CD4-positive, alpha-beta T cell (primary cell): ENCODE data around the gene DNAH11. TPM values are rescaled to one million over a fixed set of nuclear protein-coding genes. Genes with fewer than 3 reads are reported as not detected.
A peak's percentile ranks its signal among the peaks of the same experiment; 100 is the strongest.

Experiments
- ATAC-seq: fragments of 200-7000 bp; cut with Tn5 transposase; one replicate; pipeline ENCODE4 v1.10.0; 2022; ENCODE audit warnings: mild to moderate bottlenecking; ENCODE audit not compliant: poor library complexity
- CTCF ChIA-PET: fragments of 350-600 bp; sonication (Branson Sonifier 250); formaldehyde crosslinking; loops from one replicate; lab custom pipeline; 2021; ENCODE audit warnings: antibody characterized with exemption, inconsistent platforms; lab: Charles Lee
- POLR2A ChIA-PET: fragments of 350-600 bp; sonication (Branson Sonifier 250); formaldehyde crosslinking; loops from one replicate; lab custom pipeline; 2021; ENCODE audit warnings: antibody characterized with exemption, inconsistent platforms; lab: Charles Lee
- DNase-seq, 14 experiments: peaks; one replicate each; pipeline ENCODE4 v3.0.0-alpha.2; 2013 to 2020; ENCODE audit warnings: mixed read lengths in 2 of 14
- H3K27ac ChIP-seq, 2 donors: one replicate each; pipeline versions ENCODE4 v1.5.1 to v1.7.0; 2013; ENCODE audit warnings: low read length in 2 of 2, low read depth in 1 of 2, mild to moderate bottlenecking in 1 of 2
- H3K27me3 ChIP-seq, 2 experiments: 1 replicate in 1 of 2; 2 replicates in 1 of 2; pipeline versions ENCODE4 v1.6.1 to v1.7.0; 2013; ENCODE audit warnings: low read length in 2 of 2, control low read depth in 1 of 2, mild to moderate bottlenecking in 1 of 2, moderate library complexity in 1 of 2; ENCODE audit not compliant: insufficient read depth in 2 of 2, control insufficient read depth in 1 of 2
- H3K36me3 ChIP-seq: one replicate; pipeline ENCODE4 v1.6.1; 2013; ENCODE audit warnings: low read length, control low read depth; ENCODE audit not compliant: insufficient read depth
- H3K4me1 ChIP-seq: one replicate; pipeline ENCODE4 v1.6.1; 2013; ENCODE audit warnings: low read length, control low read depth; ENCODE audit not compliant: insufficient read depth
- H3K4me3 ChIP-seq: one replicate; pipeline ENCODE4 v1.5.1; 2013; ENCODE audit warnings: mild to moderate bottlenecking, low read length, moderate library complexity
- H3K9me3 ChIP-seq, 2 experiments: 1 replicate in 1 of 2; 2 replicates in 1 of 2; pipeline versions ENCODE4 v1.6.1 to v1.7.0; 2013; ENCODE audit warnings: low read length in 2 of 2, mild to moderate bottlenecking in 2 of 2, control low read depth in 1 of 2, moderate library complexity in 1 of 2; ENCODE audit not compliant: control insufficient read depth in 1 of 2, insufficient read depth in 1 of 2
- H3K27ac Mint-ChIP-seq: one replicate; pipeline ENCODE4 v1.8.0; 2020; ENCODE audit warnings: mixed read lengths
- H3K27me3 Mint-ChIP-seq: one replicate; pipeline ENCODE4 v1.8.0; 2021; ENCODE audit warnings: mixed read lengths
- H3K36me3 Mint-ChIP-seq: one replicate; pipeline ENCODE4 v1.8.0; 2021; ENCODE audit warnings: low read depth, mixed read lengths
- H3K4me1 Mint-ChIP-seq: one replicate; pipeline ENCODE4 v1.8.0; 2021; ENCODE audit warnings: low read depth, mixed read lengths
- H3K4me3 Mint-ChIP-seq: one replicate; pipeline ENCODE4 v1.8.0; 2020; ENCODE audit warnings: mild to moderate bottlenecking, mixed read lengths
- H3K9me3 Mint-ChIP-seq: one replicate; pipeline ENCODE4 v1.8.0; 2020; ENCODE audit warnings: mixed read lengths
- CTCF ChIP-seq: fragments of 200-600 bp; IDR thresholded peaks from one replicate; pipeline ENCODE4 v1.8.0; 2022; ENCODE audit warnings: antibody characterized with exemption, mild to moderate bottlenecking
- intact Hi-C, 2 experiments: fragments of 100-400 bp; cut with DNase I in 1 of 2; cut with micrococcal nuclease in 1 of 2; formaldehyde crosslinking; loops; one replicate each; pipeline versions ENCODE4 v1.15.1 to v1.9.0; 2023 to 2025; cut with DNase I, micrococcal nuclease
- total RNA-seq, 174 experiments: library from RNA in 2 of 174; stranded (reverse) in 2 of 174; gene quantifications; one replicate each; pipeline ENCODE4 v1.2.3 and lab custom pipeline; 2021 to 2026

The DNAH11 gene
- total RNA-seq, 2 experiments from 2014 or later = 0.11 TPM; not detected in 1

GRCh38 chr7:21939136-21939857 is 396.5 kb downstream of the DNAH11 start:
- Mint-ChIP-seq H3K36me3 (peaks cover 11% of the 10 kb centered on the region), H3K9me3 (no peaks in the 10 kb centered on the region), H3K27ac (no peak overlapping the region), H3K27me3 (no peaks in the 10 kb centered on the region), H3K4me1 (peaks cover 54% of the 10 kb centered on the region), H3K4me3 (no peak overlapping the region)
- intact Hi-C loops = no loop called here
- DNase-seq (no peak), ATAC-seq (no peak)
- H3K4me1 ChIP-seq = peaks cover 14% of the 10 kb centered on the region
- H3K4me3 ChIP-seq = no peak overlapping the region
- H3K36me3 ChIP-seq = no peaks in the 10 kb centered on the region
- H3K27me3 ChIP-seq = no peaks in the 10 kb centered on the region
- ChIA-PET POLR2A (no interaction called here), CTCF (no interaction called here)
- H3K9me3 ChIP-seq = no peaks in the 10 kb centered on the region
- no peak for TF ChIP-seq CTCF
- H3K27ac ChIP-seq = no peak overlapping the region

- Mint-ChIP-seq H3K27me3 (no peaks in the 10 kb centered on the region), H3K9me3 (no peaks in the 10 kb centered on the region), H3K4me3 (no peak overlapping the region), H3K4me1 (peaks cover 54% of the 10 kb centered on the region), H3K27ac (no peak overlapping the region), H3K36me3 (peaks cover 15% of the 10 kb centered on the region)
- TF ChIP-seq CTCF = no peak
- DNase-seq = no peak
- Histone ChIP-seq H3K27ac (no peak overlapping the region), H3K9me3 (no peaks in the 10 kb centered on the region), H3K4me1 (peaks cover 18% of the 10 kb centered on the region), H3K4me3 (no peak overlapping the region), H3K36me3 (no peaks in the 10 kb centered on the region), H3K27me3 (no peaks in the 10 kb centered on the region)
- CTCF ChIA-PET = no interaction called here
- intact Hi-C loops = no loop called here
- POLR2A ChIA-PET = no interaction called here
- ATAC-seq = no peak
Observed at GRCh38 chr7:21939858-21940372, 397.1 kb downstream of the DNAH11 start.

- H3K9me3 ChIP-seq = no peaks in the 10 kb centered on the region
- no peak overlapping the region for H3K27ac ChIP-seq
- ATAC-seq (no peak), DNase-seq (peak in 3 of 14 experiments; percentile 5 to 11 (median 9))
- H3K27me3 Mint-ChIP-seq = no peaks in the 10 kb centered on the region
- TF ChIP-seq CTCF = no peak
- peaks cover 24% of the 10 kb centered on the region for H3K4me1 ChIP-seq
- peaks cover 9% of the 10 kb centered on the region for H3K36me3 Mint-ChIP-seq
- peaks cover 57% of the 10 kb centered on the region for H3K4me1 Mint-ChIP-seq
- H3K9me3 Mint-ChIP-seq = no peaks in the 10 kb centered on the region
- H3K36me3 ChIP-seq = no peaks in the 10 kb centered on the region
- intact Hi-C loops = no loop called here
- no peaks in the 10 kb centered on the region for H3K27me3 ChIP-seq
- ChIA-PET CTCF (interaction anchor here (0.5 kb wide), 1 partner anchor 73 kb away, joined by 4 read pairs; no protein-coding TSS in a partner anchor), POLR2A (no interaction called here)
- H3K4me3 Mint-ChIP-seq = peak overlapping the region; percentile 58
- H3K27ac Mint-ChIP-seq = no peak overlapping the region
- no peak overlapping the region for H3K4me3 ChIP-seq
Observed at GRCh38 chr7:21941611-21942141, 398.8 kb downstream of the DNAH11 start.
